HEK293T (cell line): Measurements from ENCODE around the gene MFSD6.

Source experiments
- ARNT ChIP-seq: fragments of 450-650 bp; IDR thresholded peaks from 2 replicates; pipeline ENCODE4 v1.6.1; 2017; ENCODE audit warnings: mild to moderate bottlenecking
- BHLHE40 ChIP-seq: fragments of 450-650 bp; IDR thresholded peaks from 2 replicates; pipeline ENCODE4 v1.6.1; 2016; ENCODE audit warnings: mild to moderate bottlenecking, moderate library complexity, borderline replicate concordance
- ELF4 ChIP-seq: fragments of 450-650 bp; IDR thresholded peaks from 2 replicates; pipeline ENCODE4 v1.6.1; 2017; ENCODE audit warnings: antibody characterized with exemption
- FOXA1 ChIP-seq: fragments of 450-650 bp; IDR thresholded peaks from 2 replicates; pipeline ENCODE4 v1.6.1; 2016; ENCODE audit warnings: mild to moderate bottlenecking
- FOXK2 ChIP-seq: fragments of 450-650 bp; IDR thresholded peaks from 2 replicates; pipeline ENCODE4 v1.6.1; 2016; ENCODE audit warnings: mild to moderate bottlenecking
- FOXM1 ChIP-seq: fragments of 450-650 bp; IDR thresholded peaks from 2 replicates; pipeline ENCODE4 v1.6.1; 2017; ENCODE audit warnings: mild to moderate bottlenecking, borderline replicate concordance
- HDGF ChIP-seq: fragments of 450-650 bp; IDR thresholded peaks from 2 replicates; pipeline ENCODE4 v1.6.1; 2017; ENCODE audit warnings: antibody characterized with exemption, borderline replicate concordance
- LEF1 ChIP-seq: fragments of 450-650 bp; IDR thresholded peaks from 2 replicates; pipeline ENCODE4 v1.6.1; 2017; ENCODE audit warnings: mild to moderate bottlenecking, borderline replicate concordance
- NFRKB ChIP-seq: fragments of 450-650 bp; IDR thresholded peaks from 2 replicates; pipeline ENCODE4 v1.6.1; 2016; ENCODE audit warnings: mild to moderate bottlenecking, moderate library complexity
- PKNOX1 ChIP-seq: fragments of 450-650 bp; IDR thresholded peaks from 2 replicates; pipeline ENCODE4 v1.6.1; 2016
- SP1 ChIP-seq: fragments of 450-650 bp; IDR thresholded peaks from 2 replicates; pipeline ENCODE4 v1.6.1; 2017
- SUZ12 ChIP-seq: fragments of 450-650 bp; IDR thresholded peaks from 2 replicates; pipeline ENCODE4 v1.6.1; 2016; ENCODE audit warnings: mild to moderate bottlenecking
- TARDBP ChIP-seq: fragments of 450-650 bp; IDR thresholded peaks from 2 replicates; pipeline ENCODE4 v1.6.1; 2016
- ZNF384 ChIP-seq: fragments of 450-650 bp; IDR thresholded peaks from 2 replicates; pipeline ENCODE4 v1.6.1; 2016

DNA sequence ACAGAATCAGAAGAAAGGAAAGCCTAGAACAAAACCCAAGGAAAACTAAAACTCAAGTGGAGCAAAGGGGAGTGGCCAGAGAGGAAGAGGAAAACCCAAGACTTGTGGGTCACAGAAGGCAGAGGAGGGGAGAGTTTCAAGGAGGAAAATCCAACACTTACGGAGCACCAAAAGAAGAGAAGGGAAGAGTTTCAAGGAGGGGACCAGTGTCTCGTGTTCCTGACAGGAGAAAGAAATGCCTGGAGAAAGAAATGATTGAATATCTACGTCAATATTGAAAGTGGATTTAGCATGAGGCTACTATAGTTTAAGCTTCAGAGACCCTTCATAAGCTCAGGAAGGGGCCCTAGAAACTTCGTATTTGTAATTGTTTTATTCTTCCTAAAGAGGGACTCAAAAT, 1.4 kb upstream of the MFSD6 start:
- TF ChIP-seq SP1, result no peak
- TF ChIP-seq FOXM1, result no peak
- TF ChIP-seq BHLHE40, result no peak
- no peak for TF ChIP-seq LEF1
- no peak for TF ChIP-seq ELF4
- no peak for TF ChIP-seq HDGF
- no peak for TF ChIP-seq SUZ12
- TF ChIP-seq TARDBP, result no peak
- no peak for TF ChIP-seq ZNF384
- no peak for TF ChIP-seq PKNOX1
- no peak for TF ChIP-seq FOXA1
- TF ChIP-seq ARNT, result no peak
- TF ChIP-seq NFRKB, result no peak
- no peak for TF ChIP-seq FOXK2
